ENCODE measurements around the gene TMEM269.
A peak's percentile ranks its signal among the peaks of the same experiment; 100 is the strongest.
"Not testable (repeated sequence)": the region's sequence is repeated elsewhere in the genome, so short reads cannot be mapped to it uniquely, and the experiment has no call there.

Gene TMEM269

DNA sequence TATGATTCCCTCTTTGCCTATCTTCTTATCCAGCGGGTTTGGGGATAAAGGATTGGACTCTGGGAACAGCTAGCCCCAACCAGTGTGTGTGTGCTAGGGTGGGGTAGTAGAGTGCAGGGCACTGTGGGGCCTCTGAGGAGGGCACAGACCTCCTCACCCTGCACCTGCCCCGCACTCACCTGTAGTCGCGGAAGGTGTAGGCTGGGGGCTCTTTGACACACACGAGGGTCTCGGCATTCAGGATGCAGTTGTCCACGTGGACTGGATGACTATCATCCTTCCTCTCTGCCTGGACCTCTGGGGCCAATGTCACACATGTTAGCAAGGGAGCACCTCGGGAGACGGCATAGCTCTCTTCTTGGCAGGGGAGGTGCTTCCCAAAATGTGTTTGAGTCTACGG lies 36.8 kb upstream of the TMEM269 start:
- DNase-seq (ENCODE audit: low spot score) = no peak

DNA sequence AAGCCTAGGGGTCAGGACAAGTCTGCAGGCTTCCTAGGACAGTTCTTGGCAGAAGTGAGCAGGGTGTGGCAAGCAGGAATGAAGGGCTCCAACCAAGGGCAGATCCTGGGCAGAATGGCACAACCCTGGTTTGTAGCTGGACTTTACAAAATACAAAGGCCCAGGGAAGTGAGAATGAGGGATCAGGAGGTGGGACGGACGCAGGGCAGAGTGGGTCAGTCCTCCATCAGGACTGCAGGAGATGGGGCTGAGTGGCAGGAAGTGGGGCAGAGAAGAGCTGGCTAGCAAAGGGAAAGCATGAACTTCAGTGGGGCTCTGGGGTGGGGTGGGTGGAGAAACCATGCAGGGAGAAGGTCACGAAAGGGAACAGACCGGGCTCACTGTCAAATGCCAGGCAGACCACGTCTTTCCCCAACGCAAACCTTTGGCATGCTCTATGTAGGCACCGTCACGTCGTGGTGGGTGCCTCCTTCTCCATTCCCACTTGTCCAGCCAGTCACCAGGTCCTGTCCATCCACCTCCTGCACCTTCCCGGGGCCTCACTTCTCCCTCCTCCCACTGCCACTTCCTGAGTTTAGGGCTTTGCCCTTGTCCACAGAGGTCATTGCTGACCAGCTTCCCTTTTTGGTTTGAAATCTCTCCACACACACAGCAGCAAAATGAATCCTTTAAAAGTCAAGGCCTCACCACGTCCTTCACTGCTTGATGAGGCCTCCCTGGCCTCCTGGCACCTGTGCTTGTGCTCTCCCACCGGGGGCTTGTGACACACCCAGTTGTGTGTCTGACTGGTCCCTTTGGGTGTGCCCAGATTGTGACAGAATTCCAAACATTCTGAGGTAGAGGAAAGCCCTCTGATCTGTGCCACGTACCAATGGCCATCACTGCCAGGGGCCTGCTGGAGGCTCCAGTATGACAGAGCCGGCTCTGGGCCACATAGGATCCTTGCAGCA lies 36.1 kb upstream of the TMEM269 start:
- no peak for DNase-seq (ENCODE audit: low spot score)

DNA sequence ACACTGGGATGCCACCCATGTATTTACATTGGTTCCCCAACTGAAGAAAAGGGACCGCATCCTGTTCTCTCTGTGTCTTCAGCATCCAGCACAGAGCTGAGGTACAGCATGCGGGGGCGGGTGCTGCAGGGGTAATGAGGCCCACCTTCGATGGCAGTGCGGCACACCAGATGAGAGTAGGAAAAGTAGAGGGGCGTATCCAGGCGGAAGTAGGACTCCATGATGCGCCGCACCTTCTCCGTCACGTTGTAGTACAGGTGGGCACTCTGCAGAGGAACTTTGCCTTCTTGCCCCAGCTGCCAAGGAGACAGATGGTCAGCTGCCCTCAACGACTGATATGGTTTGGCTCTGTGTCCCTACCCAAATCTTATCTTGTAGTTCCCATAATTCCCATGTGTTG lies 34.8 kb upstream of the TMEM269 start:
- no peak for DNase-seq (ENCODE audit: low spot score)

DNA sequence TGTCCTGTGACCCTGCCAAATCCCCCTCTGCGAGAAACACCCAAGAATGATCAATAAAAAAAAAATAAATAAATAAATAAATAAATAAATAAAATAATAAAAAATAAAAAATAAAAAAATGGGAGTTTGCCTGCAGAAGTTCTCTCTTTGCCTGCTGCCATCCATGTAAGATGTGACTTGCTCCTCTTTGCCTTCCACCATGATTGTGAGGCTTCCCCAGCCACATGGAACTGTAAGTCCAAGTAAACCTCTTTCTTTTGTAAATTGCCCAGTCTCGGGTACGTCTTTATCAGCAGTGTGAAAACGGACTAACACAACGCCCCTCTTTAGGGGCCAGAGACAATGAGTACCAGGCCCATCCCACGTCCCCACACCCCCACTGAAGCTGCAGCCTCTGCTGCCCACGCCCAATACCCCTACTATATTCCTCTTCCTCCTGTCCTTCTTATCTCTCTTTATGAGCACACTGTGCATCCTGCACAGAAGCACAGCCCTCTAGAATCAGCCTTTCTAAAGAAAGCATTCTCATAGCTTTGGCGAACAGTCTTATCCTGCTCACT lies 33.2 kb upstream of the TMEM269 start:
- DNase-seq (ENCODE audit: low spot score) = not testable (repeated sequence)

DNA sequence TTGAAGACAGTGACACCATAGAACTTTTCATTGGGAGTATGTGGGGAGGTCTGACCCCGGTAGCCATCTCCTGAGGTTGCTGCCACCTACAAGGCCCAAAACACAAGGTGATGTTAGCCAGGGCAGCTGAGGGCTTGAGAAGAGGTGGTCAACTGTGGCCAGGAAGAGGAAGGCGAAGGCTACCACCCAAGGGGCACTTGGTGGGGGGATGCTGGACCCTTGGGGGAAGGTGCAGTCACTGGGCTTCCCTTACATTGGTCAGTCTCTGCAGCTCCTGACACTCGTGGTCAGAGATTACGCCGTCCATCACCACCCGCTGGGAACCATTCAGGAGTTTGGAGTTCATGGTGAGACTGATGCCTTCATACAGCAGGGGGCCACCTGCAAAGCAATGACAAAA lies 32.5 kb upstream of the TMEM269 start:
- no peak for DNase-seq (ENCODE audit: low spot score)

DNA sequence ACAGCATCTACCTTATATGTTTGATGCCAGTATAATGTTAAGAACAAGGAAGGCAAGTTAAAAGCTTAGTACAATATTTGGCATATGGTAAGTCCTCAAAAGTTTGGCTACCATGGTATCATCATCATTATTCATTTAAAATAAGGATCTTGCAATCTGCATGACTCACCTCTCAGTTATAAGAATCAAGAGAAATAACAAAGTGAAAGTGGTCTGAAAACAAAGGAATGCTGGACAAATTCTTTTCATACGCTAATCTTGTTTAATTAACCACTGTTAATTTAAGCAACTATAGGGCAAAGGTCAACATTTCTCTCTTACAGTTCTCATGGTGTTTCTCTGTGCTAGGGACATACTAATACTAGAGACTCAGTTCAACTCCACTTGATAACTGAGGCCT lies 31.7 kb upstream of the TMEM269 start:
- DNase-seq (ENCODE audit: low spot score) = no peak

DNA sequence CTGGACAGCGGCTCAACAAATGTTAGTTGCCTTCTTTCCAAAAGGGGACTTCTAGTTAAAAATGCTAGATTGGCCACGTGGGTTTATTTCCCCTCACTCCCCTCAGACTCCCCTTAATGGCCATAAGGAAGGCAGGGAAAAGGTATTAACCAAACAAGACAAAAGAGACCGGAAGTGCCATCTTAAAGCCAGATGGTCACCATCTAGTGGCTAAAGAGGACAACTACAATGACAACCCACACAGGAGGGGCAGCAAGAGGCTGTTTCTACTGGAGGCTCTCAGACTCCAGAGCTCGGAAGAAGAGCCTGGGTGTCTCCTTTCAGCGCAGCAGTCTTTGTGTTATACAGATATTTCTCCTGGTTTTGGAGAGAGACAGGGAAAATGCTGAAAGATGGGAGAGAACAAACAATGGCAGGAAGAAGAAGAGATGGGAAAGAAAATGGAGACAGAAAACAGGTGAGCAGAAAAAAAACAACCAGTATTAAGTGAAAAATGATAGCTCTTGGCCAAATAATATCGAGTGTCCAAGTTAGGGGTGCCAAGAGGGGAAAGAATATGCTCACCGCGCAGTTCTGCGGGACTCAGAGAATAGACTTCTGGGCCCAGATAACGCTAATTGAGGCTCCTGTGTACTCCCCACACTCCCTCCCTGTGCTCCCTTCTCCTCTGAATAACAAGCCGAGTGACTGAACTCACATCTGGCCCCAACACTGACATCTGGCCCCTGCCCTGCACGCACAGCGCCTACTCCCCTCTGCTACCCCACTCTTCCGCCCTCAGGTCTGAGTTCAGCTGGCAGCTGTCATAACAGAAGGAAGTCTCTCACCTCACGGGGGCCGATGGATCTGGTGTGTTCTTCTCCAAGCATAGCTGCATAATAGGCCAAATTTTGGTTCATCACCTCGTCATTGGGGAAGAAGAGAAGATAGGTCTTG lies 27.6 kb upstream of the TMEM269 start:
- DNase-seq (ENCODE audit: low spot score) = peak; percentile 82

DNA sequence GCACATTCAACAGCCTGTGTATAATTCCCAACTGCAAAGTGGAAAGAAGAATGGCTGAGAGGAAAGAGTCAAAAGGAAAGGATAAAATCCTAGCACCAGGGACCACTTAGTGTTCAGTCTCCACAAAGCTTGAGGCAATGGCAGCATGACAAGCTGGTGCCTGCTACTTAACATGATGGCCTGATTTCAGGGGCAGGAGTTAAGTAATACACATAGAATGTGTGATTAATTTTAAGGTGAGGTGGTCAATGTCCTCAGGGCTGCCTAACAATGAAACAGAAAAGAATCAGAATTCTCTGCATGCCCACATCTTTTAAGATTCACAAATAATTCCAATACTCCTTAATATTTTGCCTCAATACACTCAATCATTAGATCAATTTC lies 26.9 kb upstream of the TMEM269 start:
- no peak for DNase-seq (ENCODE audit: low spot score)

DNA sequence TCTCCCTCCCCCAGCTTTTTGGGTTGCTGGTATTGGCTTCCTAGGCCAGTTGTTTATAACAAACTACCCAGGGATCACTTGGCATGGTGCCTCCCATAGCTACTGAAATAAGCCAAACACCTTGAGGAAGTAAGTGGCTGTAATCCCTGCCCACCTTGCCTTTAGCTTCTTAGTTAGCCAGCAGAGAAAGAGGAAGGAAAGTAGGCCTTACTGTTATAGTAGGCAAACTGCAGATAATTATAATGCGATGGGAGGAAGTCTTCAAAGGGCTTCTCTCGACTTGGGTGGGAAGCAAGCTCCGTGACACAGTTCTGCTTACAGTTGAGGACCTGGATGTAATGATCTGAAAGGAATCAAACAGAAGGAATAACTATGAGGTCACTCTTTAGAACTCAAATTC lies 26.1 kb upstream of the TMEM269 start:
- no peak for DNase-seq (ENCODE audit: low spot score)

GRCh38 chr1:42759114-42759513 lies 25.7 kb upstream of the TMEM269 start:
- no peak for DNase-seq (ENCODE audit: low spot score)

DNA sequence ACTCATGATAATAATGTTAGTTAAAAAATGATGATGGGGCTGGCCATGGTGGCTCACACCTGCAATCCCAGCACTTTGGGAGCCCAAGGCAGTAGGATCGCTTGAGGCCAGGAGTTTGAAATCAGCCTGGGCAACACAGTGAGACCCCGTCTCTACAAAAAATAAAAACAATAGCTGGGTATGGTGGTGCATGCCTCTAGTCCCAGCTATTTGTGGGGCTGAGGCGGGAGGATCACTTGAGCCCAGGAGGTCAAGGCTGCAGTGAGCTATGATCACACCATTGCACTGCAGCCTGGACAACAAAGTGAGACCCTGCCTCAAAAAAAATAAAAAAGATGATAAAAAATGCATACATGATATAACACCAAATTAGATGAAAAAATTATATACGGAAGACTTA lies 23.2 kb upstream of the TMEM269 start:
- no peak for DNase-seq (ENCODE audit: low spot score)

DNA sequence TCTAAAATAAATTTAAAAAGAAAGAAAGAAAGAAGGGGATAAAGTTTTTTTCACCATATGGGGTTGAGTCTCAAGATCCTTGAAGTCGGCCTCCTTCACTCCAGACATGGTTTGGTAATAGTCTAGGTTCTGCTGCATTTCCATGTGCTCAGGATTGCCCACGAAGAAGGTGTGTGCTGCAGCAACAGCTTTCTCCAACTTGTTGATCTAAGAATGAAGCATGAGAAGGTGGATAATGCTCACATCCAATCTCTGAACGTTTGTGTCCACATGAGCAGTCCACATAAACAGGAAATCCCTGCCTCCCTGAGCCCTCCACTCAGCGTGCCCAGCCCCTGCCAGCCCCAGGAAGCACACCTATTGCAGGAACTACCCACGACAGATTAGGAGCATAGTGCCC lies 22.5 kb upstream of the TMEM269 start:
- DNase-seq (ENCODE audit: low spot score) = no peak

DNA sequence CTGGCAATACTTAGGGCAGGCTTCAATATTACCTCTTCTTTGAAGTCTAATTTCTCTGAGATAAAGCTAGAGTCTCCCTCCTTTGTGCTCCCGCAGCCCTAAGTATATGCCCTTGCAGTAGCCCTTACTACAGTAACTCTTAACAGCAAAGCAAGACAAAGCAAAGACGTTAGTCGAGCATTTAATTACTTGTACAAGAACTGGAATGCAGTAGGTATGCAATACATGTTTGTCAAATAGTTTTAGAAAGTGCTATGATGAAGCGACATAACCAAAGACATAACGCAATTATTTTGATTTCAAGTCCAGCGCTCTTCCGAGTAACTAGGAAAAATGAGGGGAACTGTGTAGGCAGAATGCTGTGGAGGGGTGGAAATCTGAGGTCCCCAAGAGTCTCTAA lies 19.5 kb upstream of the TMEM269 start:
- no peak for DNase-seq (ENCODE audit: low spot score)

DNA sequence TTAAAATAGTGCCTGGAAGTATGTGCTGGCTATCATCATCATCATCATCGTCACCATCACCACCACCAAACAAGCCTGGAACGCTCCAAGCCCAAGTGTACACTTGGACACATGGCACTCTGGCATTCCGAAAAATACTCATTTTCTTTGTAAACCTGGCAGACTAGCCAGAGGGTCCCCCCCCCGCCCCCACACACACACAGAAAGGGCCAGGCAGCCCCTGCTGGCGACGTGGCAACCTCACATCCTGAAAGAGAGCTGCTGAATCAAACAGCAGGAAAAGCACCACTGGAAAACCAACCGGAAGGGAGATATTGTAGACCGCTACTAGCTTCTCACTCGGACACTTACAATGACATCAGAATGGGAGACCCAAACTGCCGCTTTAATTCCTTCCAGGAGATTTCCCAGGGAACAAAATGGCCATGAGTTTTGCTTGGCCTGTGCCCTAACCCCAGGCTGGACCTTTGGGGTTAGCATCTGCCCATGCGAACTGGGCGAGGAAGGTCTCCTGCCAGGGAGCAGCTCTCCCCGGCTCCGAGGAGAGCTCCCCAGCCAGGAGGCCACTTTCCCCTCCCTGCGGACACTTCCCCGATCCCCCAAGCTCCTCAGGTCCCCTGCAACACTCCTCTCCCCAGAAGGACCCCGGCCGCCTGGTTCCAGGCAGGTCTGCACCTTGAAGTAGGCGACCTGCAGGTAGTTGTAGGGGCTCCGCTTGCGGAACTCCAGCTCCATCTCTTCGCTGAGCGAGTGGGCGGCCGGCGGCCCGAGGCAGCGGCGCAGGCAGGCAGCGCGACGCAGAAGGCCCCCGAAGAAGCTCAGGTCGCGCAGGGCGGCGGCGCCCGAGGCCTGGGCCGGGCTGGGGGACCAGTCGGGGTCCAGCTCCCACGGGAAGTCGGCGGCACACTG lies 18.7 kb upstream of the TMEM269 start:
- DNase-seq (ENCODE audit: low spot score) = peak; percentile 73

GRCh38 chr1:42766741-42767509 lies 17.9 kb upstream of the TMEM269 start, which contains the start of the genes C1orf50 and P3H1:
Gene C1orf50 (plus strand): TSS chr1:42767249. CDS start chr1:42767312, 63 bp downstream.
Gene P3H1 (minus strand): TSS chr1:42767028. CDS start chr1:42766971, 57 bp downstream.
- peak; percentile 95 for DNase-seq (ENCODE audit: low spot score)

DNA sequence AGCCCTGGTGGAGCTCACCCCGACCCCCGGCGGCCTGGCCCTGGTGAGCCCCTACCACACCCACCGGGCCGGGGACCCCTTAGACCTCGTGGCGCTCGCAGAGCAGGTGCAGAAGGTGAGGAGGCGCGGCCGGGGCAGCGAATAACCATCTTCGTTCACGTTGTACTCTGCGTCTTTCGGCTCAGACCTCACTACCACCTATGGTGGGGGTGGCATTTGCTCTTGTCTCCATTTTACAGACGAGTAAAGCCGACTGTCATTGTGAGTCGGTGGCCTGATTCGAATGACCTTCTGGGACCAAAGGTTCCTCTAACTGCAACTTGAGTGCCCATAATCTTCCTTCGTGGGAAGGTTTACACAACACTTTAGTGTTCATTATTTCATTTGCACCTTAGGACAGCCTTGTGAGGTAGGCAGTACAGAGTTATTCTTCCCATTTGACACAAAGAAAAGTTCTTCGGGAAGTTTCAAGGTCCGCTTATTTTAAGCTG lies 17.2 kb upstream of the TMEM269 start:
- no peak for DNase-seq (ENCODE audit: low spot score)

DNA sequence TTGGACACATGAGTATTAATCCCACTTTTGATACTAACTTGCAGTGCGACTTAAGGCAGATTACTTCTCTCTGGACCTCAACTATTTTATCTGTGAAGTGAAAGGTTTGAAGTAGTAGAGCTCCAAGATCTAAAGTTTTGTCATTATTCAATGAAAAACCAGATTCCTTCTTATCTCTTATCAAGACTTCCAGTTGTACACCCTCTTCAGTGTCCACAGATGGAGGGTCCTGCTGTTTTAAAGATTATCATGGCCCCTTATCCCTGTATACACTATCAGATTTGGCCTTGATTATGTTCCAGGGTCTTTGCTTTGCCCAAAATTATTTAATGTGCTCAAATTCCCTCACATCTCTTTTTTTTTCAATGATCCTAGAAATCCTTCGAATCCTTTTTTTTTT lies 16.6 kb upstream of the TMEM269 start:
- no peak for DNase-seq (ENCODE audit: low spot score)

GRCh38 chr1:42769811-42770210 lies 15.0 kb upstream of the TMEM269 start:
- no peak for DNase-seq (ENCODE audit: low spot score)

DNA sequence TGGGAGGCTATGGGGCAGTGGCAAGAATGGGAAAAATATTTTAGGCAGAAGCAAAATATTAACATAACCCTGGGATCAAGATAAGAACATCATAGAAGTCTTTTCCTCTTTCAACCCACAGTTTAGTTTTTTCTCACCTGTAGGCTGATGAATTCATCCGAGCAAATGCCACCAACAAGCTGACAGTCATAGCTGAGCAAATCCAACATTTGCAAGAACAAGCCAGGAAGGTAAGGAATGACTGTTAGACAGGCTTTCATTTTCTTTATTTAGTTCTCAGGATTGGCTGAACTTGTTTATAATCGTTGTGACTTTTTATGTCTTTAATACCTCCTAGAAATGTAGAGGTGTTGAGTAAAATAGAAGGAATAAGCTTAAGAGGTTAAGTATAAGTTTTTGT lies 11.4 kb upstream of the TMEM269 start:
- DNase-seq (ENCODE audit: low spot score) = no peak

DNA sequence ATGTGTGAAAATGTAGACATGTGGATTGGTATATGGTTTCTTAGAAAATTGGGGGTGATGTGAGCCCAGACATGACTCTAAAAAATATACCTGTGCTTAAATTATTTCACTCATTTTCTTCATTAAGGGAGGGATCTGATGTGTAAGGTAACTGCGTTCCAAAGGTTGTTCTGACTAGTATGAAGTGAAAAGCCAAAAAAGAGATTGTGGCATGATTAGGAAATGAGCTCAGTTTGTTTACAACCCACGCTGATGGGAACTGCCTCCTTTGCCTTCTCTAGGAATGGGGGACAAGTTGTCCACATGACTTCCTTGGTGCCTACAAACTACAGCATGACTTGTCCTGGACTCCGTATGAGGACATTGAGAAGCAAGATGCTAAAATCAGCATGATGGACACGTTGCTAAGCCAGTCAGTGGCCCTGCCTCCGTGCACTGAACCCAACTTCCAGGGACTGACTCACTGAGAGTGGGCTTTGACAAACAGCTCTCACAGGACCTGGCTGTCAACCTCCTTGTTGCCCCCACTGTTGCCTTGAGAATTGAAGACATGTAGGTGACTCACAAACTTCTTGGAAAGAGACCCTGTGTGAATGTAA lies 9.8 kb upstream of the TMEM269 start:
- no peak for DNase-seq (ENCODE audit: low spot score)
